ENCODE data around the gene FA2H.

DNA sequence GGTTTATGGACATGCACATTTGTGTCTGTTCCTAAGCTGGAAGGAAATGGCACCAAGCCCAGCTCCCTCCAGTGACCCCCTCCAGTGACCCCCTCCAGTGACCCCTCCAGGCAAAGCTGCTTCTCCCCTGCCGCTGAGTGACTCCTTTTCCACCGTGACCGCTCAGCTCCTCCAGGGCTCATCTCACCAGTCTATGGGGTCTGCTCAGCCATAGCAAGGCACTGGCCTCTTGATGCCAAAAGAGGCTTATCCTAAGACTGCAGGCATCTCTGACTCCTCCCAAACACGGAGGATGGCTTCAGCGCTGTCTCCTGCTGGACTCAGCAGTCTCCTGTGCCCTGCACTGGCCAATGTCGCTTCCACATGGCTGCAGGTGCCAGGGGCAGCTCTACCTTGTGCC is 35.3 kb downstream of the FA2H start:
- no peak for TF ChIP-seq CEBPB (IDR thresholded peaks at IDR 0.05; ENCODE audit: borderline replicate concordance in 1 of 2, low read depth in 2 of 2, low read length in 2 of 2)
- no peak for TF ChIP-seq POLR2A (IDR thresholded peaks at IDR 0.05; ENCODE audit: low read depth, low read length)
- no peak for TF ChIP-seq FOXM1 (IDR thresholded peaks at IDR 0.05; ENCODE audit: low read depth, low read length)
- no peak for TF ChIP-seq BCLAF1 (IDR thresholded peaks at IDR 0.05)
- TF ChIP-seq CBX3 (IDR thresholded peaks at IDR 0.05; ENCODE audit: borderline replicate concordance, low read depth): no peak
- no peak for TF ChIP-seq CTCF (IDR thresholded peaks at IDR 0.05 in 2 of 3, conservative IDR thresholded peaks at IDR 0.05 in 1 of 3; ENCODE audit: control insufficient read depth in 2 of 3, extremely low read depth in 1 of 3, insufficient read depth in 1 of 3, low read depth in 3 of 3, low read length in 3 of 3)
- TF ChIP-seq ESRRA (IDR thresholded peaks at IDR 0.05; ENCODE audit: low read length): no peak
- no peak for TF ChIP-seq SMARCA5 (IDR thresholded peaks at IDR 0.05)
- TF ChIP-seq SMC3 (IDR thresholded peaks at IDR 0.05; ENCODE audit: borderline replicate concordance, low read length): no peak
- TF ChIP-seq RBBP5 (conservative IDR thresholded peaks at IDR 0.05): no peak
